ENCODE data around the gene PBXIP1. TPM values are rescaled to one million over a fixed set of nuclear protein-coding genes. Genes with fewer than 3 reads are reported as not detected.

PBXIP1 gene
- total RNA-seq, 2 experiments from 2014 or later, result 17.7 to 19.4 TPM

DNA sequence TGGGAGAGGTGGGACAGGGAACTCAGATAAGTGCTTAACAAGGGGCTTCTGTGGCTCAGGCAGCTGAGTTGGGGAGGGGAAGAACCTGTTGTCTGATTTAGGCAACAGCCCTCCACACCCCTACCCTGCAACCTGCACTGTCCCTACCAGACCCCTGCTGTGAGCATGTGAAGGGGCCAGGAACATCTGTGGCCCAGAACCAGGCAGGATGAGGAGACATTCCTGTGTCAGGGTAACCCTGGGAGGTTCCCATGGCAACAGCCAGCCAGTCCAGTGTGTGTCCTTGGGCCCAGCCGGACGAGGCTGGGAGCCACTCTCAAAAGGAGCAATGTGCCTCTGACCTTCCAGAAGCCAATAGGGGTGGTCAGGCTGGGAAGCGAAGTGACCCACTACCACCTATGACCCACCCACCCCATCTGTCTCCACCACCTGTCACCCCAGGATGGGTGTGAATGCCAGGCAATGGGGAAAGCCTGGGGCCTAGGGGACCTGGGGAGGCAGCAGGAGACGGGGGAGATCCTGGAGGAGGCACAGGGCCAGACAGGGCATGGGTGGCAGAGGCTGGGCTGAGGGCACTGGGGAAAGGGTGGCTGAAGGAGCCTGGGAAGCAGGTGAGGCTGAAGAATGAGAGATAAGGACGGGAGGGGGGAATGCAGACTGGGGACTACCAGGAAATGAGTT, 14.4 kb downstream of the PBXIP1 start:
- no peak for TF ChIP-seq CTCF (IDR thresholded peaks at IDR 0.05)
- Mint-ChIP-seq H3K4me1 (ENCODE audit: low read depth) (peaks cover 61% of the 10 kb centered on the region), H3K27ac (peak overlapping the region; percentile 92), H3K36me3 (ENCODE audit: low read depth) (peaks cover under 1% of the 10 kb centered on the region), H3K27me3 (no peaks in the 10 kb centered on the region), H3K9me3 (no peaks in the 10 kb centered on the region), H3K4me3 (no peak overlapping the region)
- ATAC-seq, result no peak
- intact Hi-C loops (cut with micrococcal nuclease), result no loop called here
- peak; percentile 45 for DNase-seq
- ChIA-PET CTCF (interaction anchor here (1.1 to 5.8 kb wide), 7 partner anchors 9 to 181 kb away, joined by 3 to 49 read pairs (median 5); partner anchors contain the start of genes PBXIP1 and PYGO2), POLR2A (interaction anchor here (0.7 to 1.0 kb wide), 2 partner anchors 9 to 43 kb away, joined by 3 read pairs; no protein-coding TSS in a partner anchor)

DNA sequence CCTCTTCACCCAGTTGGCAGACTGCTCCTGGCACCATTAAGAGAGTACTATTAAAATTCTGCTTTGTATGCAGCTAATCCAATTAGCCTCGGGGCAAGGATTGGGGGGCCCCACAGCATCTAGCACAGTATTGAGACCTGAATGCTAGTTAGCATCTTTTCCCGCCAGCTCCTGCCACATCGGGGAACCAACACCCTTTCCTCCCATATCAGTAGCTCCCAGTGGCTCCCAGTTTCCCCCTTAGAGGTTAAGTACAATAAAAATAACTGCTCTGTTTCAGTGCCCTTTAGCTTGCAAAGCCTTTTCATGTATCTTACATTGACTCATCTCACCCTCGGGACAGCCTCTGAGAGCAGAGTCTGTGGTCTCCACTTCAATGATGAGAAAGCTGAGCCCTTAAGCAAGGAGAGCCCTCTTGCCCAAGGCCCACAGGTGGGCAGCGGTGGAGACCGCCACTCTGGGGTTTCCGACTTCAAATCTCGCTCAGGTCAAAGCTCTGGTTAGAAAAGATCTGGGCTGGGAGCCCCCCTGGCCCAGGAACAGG, 15.2 kb downstream of the PBXIP1 start:
- intact Hi-C loops (cut with micrococcal nuclease), result no loop called here
- Mint-ChIP-seq H3K4me3 (peak overlapping the region; percentile 1), H3K27me3 (no peaks in the 10 kb centered on the region), H3K27ac (peak overlapping the region; percentile 92), H3K36me3 (ENCODE audit: low read depth) (peaks cover 2% of the 10 kb centered on the region), H3K9me3 (no peaks in the 10 kb centered on the region), H3K4me1 (ENCODE audit: low read depth) (peaks cover 64% of the 10 kb centered on the region)
- no peak for TF ChIP-seq CTCF (IDR thresholded peaks at IDR 0.05)
- CTCF ChIA-PET, result interaction anchor here (0.7 to 5.8 kb wide), 10 partner anchors 9 to 440 kb away, joined by 3 to 49 read pairs (median 4); partner anchors contain the start of genes PBXIP1 and PYGO2
- POLR2A ChIA-PET, result interaction anchor here (0.6 to 1.2 kb wide), 5 partner anchors 8 to 271 kb away, joined by 3 read pairs; no protein-coding TSS in a partner anchor
- DNase-seq, result peak; percentile 62
- peak; percentile 13 for ATAC-seq

- peak overlapping the region; percentile 1 for H3K4me3 Mint-ChIP-seq
- H3K9me3 Mint-ChIP-seq, result no peaks in the 10 kb centered on the region
- H3K27ac Mint-ChIP-seq, result peak overlapping the region; percentile 92
- no peak for DNase-seq
- H3K36me3 Mint-ChIP-seq (ENCODE audit: low read depth), result peaks cover 2% of the 10 kb centered on the region
- no peak for ATAC-seq
- POLR2A ChIA-PET, result interaction anchor here (0.6 to 1.2 kb wide), 4 partner anchors 8 to 270 kb away, joined by 3 read pairs; no protein-coding TSS in a partner anchor
- H3K4me1 Mint-ChIP-seq (ENCODE audit: low read depth), result peaks cover 67% of the 10 kb centered on the region
- CTCF ChIA-PET, result interaction anchor here (0.6 to 5.8 kb wide), 11 partner anchors 8 to 439 kb away, joined by 3 to 49 read pairs (median 4); partner anchors contain the start of genes PBXIP1 and PYGO2
- TF ChIP-seq CTCF (IDR thresholded peaks at IDR 0.05), result no peak
- H3K27me3 Mint-ChIP-seq, result no peaks in the 10 kb centered on the region
- intact Hi-C loops (cut with micrococcal nuclease), result no loop called here
Observed at GRCh38 chr1:154940213-154940560, 15.7 kb downstream of the PBXIP1 start.

GRCh38 chr1:154938604-154939399, 17.1 kb downstream of the PBXIP1 start:
- Mint-ChIP-seq H3K27ac (peak overlapping the region; percentile 98), H3K9me3 (no peaks in the 10 kb centered on the region), H3K36me3 (ENCODE audit: low read depth) (peaks cover 2% of the 10 kb centered on the region), H3K4me3 (peak overlapping the region; percentile 88), H3K27me3 (no peaks in the 10 kb centered on the region), H3K4me1 (ENCODE audit: low read depth) (peaks cover 70% of the 10 kb centered on the region)
- ATAC-seq (no peak), DNase-seq (no peak)
- CTCF ChIA-PET, result interaction anchor here (0.7 to 5.8 kb wide), 6 partner anchors 15 to 168 kb away, joined by 3 to 49 read pairs (median 4); partner anchors contain the start of genes FLAD1 and PBXIP1
- TF ChIP-seq CTCF (IDR thresholded peaks at IDR 0.05), result no peak
- intact Hi-C loops (cut with micrococcal nuclease), result no loop called here
- POLR2A ChIA-PET, result interaction anchor here (0.6 kb wide), 1 partner anchor 73 kb away, joined by 3 read pairs; no protein-coding TSS in a partner anchor

Measured in activated CD8-positive, alpha-beta T cell treated with anti-CD3 and anti-CD28 coated beads for 36 hours (primary cell).